Measurements from ENCODE around the gene SHISA5.

Gene SHISA5

GRCh38 chr3:48429317-48429959 is 74.5 kb downstream of the SHISA5 start:
- peak; percentile 16 for DNase-seq

GRCh38 chr3:48428572-48429316 is 75.2 kb downstream of the SHISA5 start:
- DNase-seq = no peak

GRCh38 chr3:48428088-48428571 is 75.8 kb downstream of the SHISA5 start:
- DNase-seq = no peak

GRCh38 chr3:48427630-48427962 is 76.4 kb downstream of the SHISA5 start:
- DNase-seq = no peak

- no peak for DNase-seq
These were observed 76.9 kb downstream of the SHISA5 start for GRCh38 chr3:48426944-48427629.

GRCh38 chr3:48426401-48426909 is 77.5 kb downstream of the SHISA5 start:
- no peak for DNase-seq

- no peak for DNase-seq
These were observed 78.6 kb downstream of the SHISA5 start for GRCh38 chr3:48425281-48425812.

GRCh38 chr3:48423883-48424695 is 79.9 kb downstream of the SHISA5 start:
- DNase-seq = no peak

- DNase-seq = no peak
These were observed 80.6 kb downstream of the SHISA5 start for GRCh38 chr3:48423241-48423882.

GRCh38 chr3:48422681-48423080 is 81.3 kb downstream of the SHISA5 start:
- no peak for DNase-seq

GRCh38 chr3:48422272-48422671 is 81.7 kb downstream of the SHISA5 start:
- DNase-seq = no peak

GRCh38 chr3:48420561-48420960 is 83.4 kb downstream of the SHISA5 start:
- no peak for DNase-seq

GRCh38 chr3:48419597-48419996 is 84.4 kb downstream of the SHISA5 start:
- DNase-seq = no peak

GRCh38 chr3:48419149-48419548 is 84.8 kb downstream of the SHISA5 start:
- DNase-seq = no peak

GRCh38 chr3:48418651-48419050 is 85.3 kb downstream of the SHISA5 start:
- DNase-seq = no peak

- no peak for DNase-seq
These were observed 85.8 kb downstream of the SHISA5 start for GRCh38 chr3:48418140-48418539.

Data from activated CD4-positive, alpha-beta T cell treated with anti-CD3 and anti-CD28 coated beads, Interleukin-2, amount 50 U/mL, for 16 hours (primary cell).